Smooth muscle cell (in vitro differentiated cells): ENCODE data around the gene FKBP1A. TPM values are rescaled to one million over a fixed set of nuclear protein-coding genes. Genes with fewer than 3 reads are reported as not detected.

Experiments
- DNase-seq: peaks from one replicate; lab custom pipeline; 2025; ENCODE audit not compliant: unreplicated experiment; lab: John Stamatoyannopoulos, UW
- H2AFZ ChIP-seq: fragments of 200-600 bp; sonication (generic); 2 replicates; pipeline ENCODE4 v1.6.0; 2016; ENCODE audit warnings: antibody characterized with exemption, low read depth, mild to moderate bottlenecking
- H3F3A ChIP-seq: fragments of 200-600 bp; sonication (generic); 2 replicates; pipeline ENCODE4 v1.6.0; 2017; ENCODE audit warnings: antibody characterized with exemption, low read depth
- H3K27ac ChIP-seq: fragments of 200-600 bp; sonication (generic); 2 replicates; pipeline ENCODE4 v1.5.1; 2016; ENCODE audit warnings: low read depth, mild to moderate bottlenecking
- H3K27me3 ChIP-seq: fragments of 200-600 bp; sonication (generic); 2 replicates; pipeline ENCODE4 v1.6.1; 2016; ENCODE audit warnings: low read depth, mild to moderate bottlenecking
- H3K36me3 ChIP-seq: fragments of 200-600 bp; sonication (generic); 2 replicates; pipeline ENCODE4 v1.5.1; 2016; ENCODE audit warnings: low read depth
- H3K4me1 ChIP-seq: fragments of 200-600 bp; sonication (generic); 2 replicates; pipeline ENCODE4 v1.5.1; 2016; ENCODE audit warnings: low read depth
- H3K4me2 ChIP-seq: fragments of 200-600 bp; sonication (generic); 2 replicates; pipeline ENCODE4 v1.6.0; 2016; ENCODE audit warnings: mild to moderate bottlenecking
- H3K4me3 ChIP-seq: fragments of 200-600 bp; sonication (generic); 2 replicates; pipeline ENCODE4 v1.5.1; 2016; ENCODE audit warnings: mild to moderate bottlenecking
- H3K79me2 ChIP-seq: fragments of 200-600 bp; sonication (generic); 2 replicates; pipeline ENCODE4 v1.6.0; 2016; ENCODE audit warnings: low read depth, mild to moderate bottlenecking
- H3K9ac ChIP-seq: fragments of 200-600 bp; sonication (generic); 2 replicates; pipeline ENCODE4 v1.6.0; 2016; ENCODE audit warnings: low read depth
- H3K9me3 ChIP-seq: fragments of 200-600 bp; sonication (generic); replicated peaks from 2 replicates; pipeline ENCODE4 v1.5.1; 2016; ENCODE audit warnings: low read depth
- H4K20me1 ChIP-seq: fragments of 200-600 bp; sonication (generic); 2 replicates; pipeline ENCODE4 v1.6.0; 2016; ENCODE audit warnings: low read depth
- CTCF ChIP-seq: fragments of 200-600 bp; sonication (generic); IDR thresholded peaks from 2 replicates; pipeline ENCODE4 v1.5.1; 2017; ENCODE audit warnings: borderline replicate concordance, mild to moderate bottlenecking, antibody characterized with exemption; ENCODE audit not compliant: insufficient read depth, poor library complexity, severe bottlenecking
- WGBS: methylation state at CpG from one replicate; pipeline ENCODE4 v1.1.7; 2016; ENCODE audit warnings: low lambda C conversion rate; 5-methylcytosine and 5-hydroxymethylcytosine counted together
- polyA plus RNA-seq: library from polyadenylated mRNA; unstranded; fragments of >200 nt; fragmentation: Nextera tagmentation; extraction: Ambion mirVana; gene quantifications from 2 replicates; pipeline ENCODE4 v1.2.1, GENCODE V29; 2016
- total RNA-seq: library from RNA; depleted of rRNA; stranded (reverse); fragments of >200 nt; gene quantifications from 2 replicates; pipeline ENCODE4 v1.2.3, GENCODE V29; 2014

The FKBP1A gene
- total and polyA plus RNA-seq, 2 experiments from 2014 or later = 163 to 184 TPM

GRCh38 chr20:1326031-1326930 lies 66.6 kb downstream of the FKBP1A start:
- peaks cover 6% of the 10 kb centered on the region for H3F3A ChIP-seq
- TF ChIP-seq CTCF = no peak
- H3K4me1 ChIP-seq = peaks cover 21% of the 10 kb centered on the region
- peak overlapping the region; percentile 100 for H3K27ac ChIP-seq
- H3K36me3 ChIP-seq = no peaks in the 10 kb centered on the region
- peak overlapping the region; percentile 97 for H3K4me2 ChIP-seq
- DNase-seq = no peak
- peaks cover 37% of the 10 kb centered on the region for H3K79me2 ChIP-seq
- no peaks in the 10 kb centered on the region for H3K27me3 ChIP-seq
- H4K20me1 ChIP-seq = peaks cover 20% of the 10 kb centered on the region
- H3K9me3 ChIP-seq = no peaks in the 10 kb centered on the region
- peak overlapping the region; percentile 100 for H3K9ac ChIP-seq
- H2AFZ ChIP-seq = no peak overlapping the region
- WGBS = 52% methylated on average over 10 of the region's 10 CpGs
- peak overlapping the region; percentile 87 for H3K4me3 ChIP-seq

GRCh38 chr20:1325173-1326030 lies 67.5 kb downstream of the FKBP1A start:
- DNase-seq = peak; percentile 90
- Histone ChIP-seq H3K27ac (peak overlapping the region; percentile 100), H3K4me3 (peak overlapping the region; percentile 87), H2AFZ (no peak overlapping the region), H3K9ac (peak overlapping the region; percentile 100), H3K4me1 (peaks cover 21% of the 10 kb centered on the region), H3F3A (peaks cover 6% of the 10 kb centered on the region), H3K4me2 (peak overlapping the region; percentile 97), H3K9me3 (no peaks in the 10 kb centered on the region), H4K20me1 (peaks cover 16% of the 10 kb centered on the region), H3K79me2 (peaks cover 30% of the 10 kb centered on the region), H3K36me3 (no peaks in the 10 kb centered on the region), H3K27me3 (no peaks in the 10 kb centered on the region)
- WGBS = under 1% methylated on average over 56 of the region's 56 CpGs
- TF ChIP-seq CTCF = peak; percentile 10

- Histone ChIP-seq H3K27ac (peak overlapping the region; percentile 100), H2AFZ (no peak overlapping the region), H3K9me3 (no peaks in the 10 kb centered on the region), H3K9ac (peak overlapping the region; percentile 100), H3K4me2 (peak overlapping the region; percentile 97), H3F3A (peaks cover 6% of the 10 kb centered on the region), H3K36me3 (no peaks in the 10 kb centered on the region), H3K27me3 (no peaks in the 10 kb centered on the region), H3K4me1 (peaks cover 21% of the 10 kb centered on the region), H4K20me1 (peaks cover 8% of the 10 kb centered on the region), H3K4me3 (peak overlapping the region; percentile 87), H3K79me2 (peaks cover 22% of the 10 kb centered on the region)
- DNase-seq = no peak
- 37% methylated on average over 15 of the region's 15 CpGs for WGBS
- no peak for TF ChIP-seq CTCF
Measured at GRCh38 chr20:1324598-1325172, 68.2 kb downstream of the FKBP1A start.
